Lower leg skin (tissue), 3 donors: ENCODE data around the gene LGR6.

Experiments
- CTCF ChIP-seq, 3 donors: fragments of 450-650 bp; IDR thresholded peaks; one replicate each; pipeline ENCODE4 v1.5.1; 2016; ENCODE audit warnings: antibody characterized with exemption in 3 of 3, mild to moderate bottlenecking in 3 of 3, moderate library complexity in 2 of 3
- POLR2A ChIP-seq, 2 donors: fragments of 450-650 bp; IDR thresholded peaks; one replicate each; pipeline ENCODE4 v1.6.1; 2016 to 2017; ENCODE audit warnings: antibody characterized with exemption in 2 of 2, mild to moderate bottlenecking in 1 of 2, moderate library complexity in 1 of 2

- no peak for TF ChIP-seq CTCF (IDR thresholded peaks at IDR 0.05)
- no peak for TF ChIP-seq POLR2A (IDR thresholded peaks at IDR 0.05)
Observed at GRCh38 chr1:202268817-202269216, 75.2 kb downstream of the LGR6 start.
